Uterus (tissue), 4 donors: ENCODE data around the gene ATL2. TPM values are rescaled to one million over a fixed set of nuclear protein-coding genes. Genes with fewer than 3 reads are reported as not detected.
"Not testable (repeated sequence)": the region's sequence is repeated elsewhere in the genome, so short reads cannot be mapped to it uniquely, and the experiment has no call there.

Experiments
- DNase-seq, 2 donors: peaks; one replicate each; pipeline ENCODE4 v3.0.0-alpha.2; 2019 to 2020
- H3K27ac ChIP-seq, 2 donors: fragments of 200-600 bp; sonication (generic); 1 replicate in 1 of 2; 2 replicates in 1 of 2; pipeline ENCODE4 v1.5.1; 2016 to 2018
- H3K27me3 ChIP-seq, 2 donors: fragments of 200-600 bp; sonication (generic); one replicate each; pipeline ENCODE4 v1.5.1; 2018 to 2019; ENCODE audit warnings: control low read depth in 1 of 2
- H3K36me3 ChIP-seq, 2 donors: fragments of 200-600 bp; sonication (generic); one replicate each; pipeline ENCODE4 v1.5.1; 2019; ENCODE audit warnings: control low read depth in 1 of 2
- H3K4me1 ChIP-seq, 2 donors: fragments of 200-600 bp; sonication (generic); one replicate each; pipeline ENCODE4 v1.5.1; 2018 to 2019; ENCODE audit warnings: control low read depth in 1 of 2
- H3K4me3 ChIP-seq, 2 donors: fragments of 200-600 bp; sonication (generic); 1 replicate in 1 of 2; 2 replicates in 1 of 2; pipeline ENCODE4 v1.5.1; 2018 to 2019; ENCODE audit warnings: mild to moderate bottlenecking in 1 of 2
- H3K9me3 ChIP-seq, 2 donors: fragments of 200-600 bp; sonication (generic); one replicate each; pipeline ENCODE4 v1.5.1; 2019; ENCODE audit warnings: control low read depth in 1 of 2
- POLR2A ChIP-seq, 2 donors: fragments of 450-650 bp; IDR thresholded peaks; one replicate each; pipeline ENCODE4 v1.6.1; 2016; ENCODE audit warnings: antibody characterized with exemption in 2 of 2, mild to moderate bottlenecking in 1 of 2, moderate library complexity in 1 of 2
- intact Hi-C: fragments of 100-400 bp; cut with DNase I; formaldehyde crosslinking; loops from one replicate; pipeline ENCODE4 v1.15.1; 2023; ENCODE audit warnings: low total_unique reads
- total RNA-seq, 4 donors: library from RNA; depleted of rRNA in 3 of 4; stranded (reverse); fragments of >200 nt in 3 of 4; gene quantifications; one replicate each; pipeline versions ENCODE4 v1.1.0 to v1.2.4, GENCODE V29; 2014 to 2023
- TF ChIP-seq, protein P1 (sequence below), 4 experiments: fragments of 200-600 bp in 2 of 4; fragments of 450-650 bp in 2 of 4; sonication (generic) in 2 of 4; IDR thresholded peaks; one replicate each; pipeline ENCODE4 v1.5.1; 2016 to 2019; ENCODE audit warnings: antibody characterized with exemption in 4 of 4, mild to moderate bottlenecking in 2 of 4, moderate library complexity in 1 of 4
- donor health status: DM: yes; HTN: yes; CAD: no.

Gene ATL2
- total RNA-seq, 4 donors from 2014 or later = 90.9 to 404 (median 140) TPM

DNA sequence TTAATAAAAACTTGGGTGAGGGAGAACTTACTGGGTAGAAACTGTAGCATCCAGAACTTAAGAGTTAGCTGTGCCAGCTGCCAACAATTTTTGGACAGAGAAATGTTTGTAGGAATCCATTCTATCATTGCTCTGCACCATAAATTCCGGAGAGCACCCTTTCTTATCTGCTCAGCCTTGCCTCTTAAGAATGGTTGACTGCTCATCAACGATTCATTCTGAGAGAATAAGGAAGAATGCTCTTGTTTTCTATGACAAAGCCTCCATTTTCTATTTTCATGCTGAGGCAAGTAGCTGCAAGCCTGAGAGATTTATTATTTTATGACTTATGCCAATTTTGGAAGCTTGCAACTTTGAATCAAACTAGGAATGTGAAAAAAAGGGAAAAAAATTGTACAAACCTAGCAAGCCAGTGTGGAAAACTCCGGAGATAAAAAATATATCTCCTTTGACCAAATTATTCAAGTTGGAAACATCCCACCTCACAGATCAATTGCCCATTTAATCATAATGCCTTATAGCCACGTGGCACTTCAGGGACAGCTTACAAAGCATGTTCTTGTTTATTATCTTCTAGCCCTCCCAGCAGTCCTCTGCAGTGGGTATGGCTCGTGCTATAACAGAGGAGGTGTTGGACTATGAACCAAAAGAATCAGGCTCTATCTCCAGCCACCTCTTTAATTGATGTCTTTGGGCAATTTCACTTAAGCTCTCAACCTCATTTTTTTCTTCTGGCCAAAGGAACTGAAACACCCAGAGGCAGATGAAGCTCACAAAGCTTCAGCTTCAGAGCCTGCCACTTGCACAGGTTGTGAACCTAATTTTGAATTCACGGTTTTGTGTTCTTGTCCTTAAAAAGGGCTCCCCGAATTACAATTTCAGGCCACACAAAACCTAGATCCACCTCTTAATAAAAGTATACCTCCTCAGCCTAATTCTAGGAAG lies 40.9 kb upstream of the ATL2 start:
- no peaks in the 10 kb centered on the region for H3K36me3 ChIP-seq
- DNase-seq = no peak
- no peak for TF ChIP-seq POLR2A (IDR thresholded peaks at IDR 0.05)
- TF ChIP-seq, protein P1, sequence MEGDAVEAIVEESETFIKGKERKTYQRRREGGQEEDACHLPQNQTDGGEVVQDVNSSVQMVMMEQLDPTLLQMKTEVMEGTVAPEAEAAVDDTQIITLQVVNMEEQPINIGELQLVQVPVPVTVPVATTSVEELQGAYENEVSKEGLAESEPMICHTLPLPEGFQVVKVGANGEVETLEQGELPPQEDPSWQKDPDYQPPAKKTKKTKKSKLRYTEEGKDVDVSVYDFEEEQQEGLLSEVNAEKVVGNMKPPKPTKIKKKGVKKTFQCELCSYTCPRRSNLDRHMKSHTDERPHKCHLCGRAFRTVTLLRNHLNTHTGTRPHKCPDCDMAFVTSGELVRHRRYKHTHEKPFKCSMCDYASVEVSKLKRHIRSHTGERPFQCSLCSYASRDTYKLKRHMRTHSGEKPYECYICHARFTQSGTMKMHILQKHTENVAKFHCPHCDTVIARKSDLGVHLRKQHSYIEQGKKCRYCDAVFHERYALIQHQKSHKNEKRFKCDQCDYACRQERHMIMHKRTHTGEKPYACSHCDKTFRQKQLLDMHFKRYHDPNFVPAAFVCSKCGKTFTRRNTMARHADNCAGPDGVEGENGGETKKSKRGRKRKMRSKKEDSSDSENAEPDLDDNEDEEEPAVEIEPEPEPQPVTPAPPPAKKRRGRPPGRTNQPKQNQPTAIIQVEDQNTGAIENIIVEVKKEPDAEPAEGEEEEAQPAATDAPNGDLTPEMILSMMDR (IDR thresholded peaks at IDR 0.05) = no peak
- H3K27ac ChIP-seq = no peak overlapping the region
- no peaks in the 10 kb centered on the region for H3K9me3 ChIP-seq
- H3K4me3 ChIP-seq = no peak overlapping the region
- H3K27me3 ChIP-seq = no peaks in the 10 kb centered on the region
- intact Hi-C loops = no loop called here
- H3K4me1 ChIP-seq = no peaks in the 10 kb centered on the region

DNA sequence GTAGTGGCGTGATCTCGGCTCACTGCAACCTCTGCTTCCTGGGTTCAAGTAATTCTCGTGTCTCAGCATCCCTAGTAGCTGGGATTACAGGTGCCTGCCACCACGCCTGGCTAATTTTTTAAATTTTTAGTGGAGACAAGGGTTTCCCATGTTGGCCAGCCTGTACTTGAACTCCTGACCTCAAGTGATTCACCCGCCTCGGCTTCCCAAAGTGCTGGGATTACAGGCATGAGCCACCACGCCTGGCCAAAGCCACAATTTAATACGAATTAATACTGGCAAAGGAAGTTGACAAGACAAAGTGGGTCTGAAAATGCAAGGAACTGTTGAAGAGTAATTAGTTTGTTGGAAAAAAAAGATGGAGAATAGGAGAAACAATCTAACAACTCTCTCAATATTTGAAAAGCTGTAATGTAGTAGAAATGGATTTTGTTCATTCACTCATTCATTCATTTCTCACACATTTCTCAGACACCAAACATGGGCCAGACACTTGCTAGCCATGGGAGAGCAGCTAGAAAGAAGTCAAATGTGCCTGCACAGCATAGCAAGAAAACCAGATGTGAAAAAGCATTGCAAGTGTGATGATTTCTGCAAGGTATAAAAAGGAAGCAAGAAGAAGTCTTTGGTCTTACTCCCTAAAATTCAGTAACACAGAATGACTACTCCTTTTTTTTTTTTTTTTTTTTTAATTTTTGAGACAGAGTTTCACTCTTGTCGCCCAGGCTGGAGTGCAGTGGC lies 39.4 kb upstream of the ATL2 start:
- intact Hi-C loops = no loop called here
- no peak overlapping the region for H3K4me3 ChIP-seq

DNA sequence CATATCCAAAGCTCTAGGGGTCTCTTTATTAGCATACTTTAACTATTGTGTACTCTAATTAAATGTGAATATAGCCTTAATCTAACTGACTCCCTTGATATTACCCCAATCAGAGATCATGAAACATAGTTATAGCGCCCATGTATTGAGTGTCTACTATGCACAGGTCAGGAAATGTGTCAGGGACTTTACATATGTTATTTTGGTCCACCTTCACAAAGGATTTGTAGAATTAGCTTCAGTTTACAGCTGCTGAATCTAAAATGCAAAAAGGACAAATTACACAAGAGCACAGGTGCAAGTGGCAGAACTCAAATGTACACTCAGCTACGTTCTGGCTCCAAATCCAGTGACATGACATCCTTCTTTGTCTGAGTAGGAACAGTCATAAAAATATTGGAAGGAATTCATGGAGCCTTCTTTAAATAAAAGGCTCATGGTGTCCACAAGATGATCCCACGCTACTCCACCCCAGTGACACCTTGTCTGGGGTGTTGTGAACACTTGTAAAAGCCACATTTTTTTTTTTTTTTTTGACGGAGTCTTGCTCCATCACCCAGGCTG lies 38.7 kb upstream of the ATL2 start:
- H3K36me3 ChIP-seq = no peaks in the 10 kb centered on the region
- H3K27ac ChIP-seq = no peak overlapping the region
- no peak for DNase-seq
- H3K4me3 ChIP-seq = no peak overlapping the region
- no peaks in the 10 kb centered on the region for H3K9me3 ChIP-seq
- intact Hi-C loops = no loop called here
- H3K4me1 ChIP-seq = no peaks in the 10 kb centered on the region
- TF ChIP-seq, protein P1 (IDR thresholded peaks at IDR 0.05) = no peak
- no peak for TF ChIP-seq POLR2A (IDR thresholded peaks at IDR 0.05)
- no peaks in the 10 kb centered on the region for H3K27me3 ChIP-seq

More for the DNA sequence above, 39.4 kb upstream of the ATL2 start:
- Histone ChIP-seq H3K4me1 (no peaks in the 10 kb centered on the region), H3K27me3 (no peaks in the 10 kb centered on the region), H3K27ac (no peak overlapping the region), H3K36me3 (no peaks in the 10 kb centered on the region), H3K9me3 (no peaks in the 10 kb centered on the region)
- no peak for DNase-seq
- no peak for TF ChIP-seq POLR2A (IDR thresholded peaks at IDR 0.05)
- TF ChIP-seq, protein P1 (IDR thresholded peaks at IDR 0.05) = no peak

DNA sequence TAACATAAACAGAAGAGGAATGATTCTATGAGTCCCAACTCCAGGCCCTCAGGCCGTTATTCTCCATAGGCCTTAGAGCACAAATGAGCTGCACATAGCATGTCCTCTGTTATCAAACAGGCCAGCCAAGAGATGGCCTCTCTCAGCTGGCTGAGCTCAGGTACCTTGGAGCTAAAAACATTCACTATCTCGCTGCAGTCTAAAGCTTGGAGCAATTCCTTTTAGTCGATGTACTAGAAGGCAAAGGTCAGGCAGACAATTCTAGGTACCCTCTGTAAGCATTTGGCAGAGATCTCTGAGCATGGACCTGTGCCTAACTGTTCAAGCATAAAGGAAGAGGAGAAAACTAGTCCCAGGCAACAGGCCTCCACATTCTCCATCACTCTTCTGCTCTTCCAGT lies 38.0 kb upstream of the ATL2 start:
- intact Hi-C loops = no loop called here
- no peak overlapping the region for H3K27ac ChIP-seq

DNA sequence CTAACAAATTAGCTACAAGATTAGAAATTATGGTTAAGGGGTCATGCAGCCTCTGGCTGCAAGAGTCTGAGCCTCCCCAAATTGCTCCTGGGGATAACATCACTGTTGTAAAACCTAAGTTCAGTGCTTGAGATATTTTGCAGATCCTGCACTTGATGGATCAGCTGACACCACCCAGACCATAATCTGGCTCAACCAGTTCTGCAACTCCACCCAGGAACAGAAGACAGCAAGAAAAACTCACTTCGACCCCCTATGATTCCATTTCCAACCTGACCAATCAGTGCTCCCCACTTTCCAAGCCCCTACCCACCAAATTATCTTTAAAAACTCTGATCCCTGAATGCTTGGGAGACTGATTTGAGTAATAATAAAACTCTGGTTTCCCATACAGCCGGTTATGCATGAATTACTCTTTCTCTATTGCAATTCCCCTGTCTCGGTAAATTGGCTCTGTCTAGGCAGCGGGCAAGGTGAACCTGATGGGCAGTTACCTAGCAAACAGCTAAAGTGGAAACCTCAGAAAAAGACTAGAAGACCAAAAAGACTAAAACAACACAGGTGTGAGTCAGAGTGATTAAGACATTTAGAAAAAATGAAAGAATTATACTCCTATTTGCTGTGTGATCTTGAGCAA lies 35.3 kb upstream of the ATL2 start:
- H3K36me3 ChIP-seq, H3K27ac ChIP-seq, DNase-seq, H3K27me3 ChIP-seq, H3K4me1 ChIP-seq, H3K9me3 ChIP-seq, H3K4me3 ChIP-seq, intact Hi-C loops: not testable (repeated sequence)

More for the DNA sequence above, 38.0 kb upstream of the ATL2 start:
- Histone ChIP-seq H3K36me3 (no peaks in the 10 kb centered on the region), H3K9me3 (no peaks in the 10 kb centered on the region), H3K4me3 (no peak overlapping the region), H3K4me1 (no peaks in the 10 kb centered on the region), H3K27me3 (no peaks in the 10 kb centered on the region)
- no peak for DNase-seq
- TF ChIP-seq, protein P1 (IDR thresholded peaks at IDR 0.05) = no peak
- TF ChIP-seq POLR2A (IDR thresholded peaks at IDR 0.05) = no peak
